Measurements from ENCODE around the gene TMEM233.

TMEM233 gene

GRCh38 chr12:119683413-119683812 is 89.8 kb downstream of the TMEM233 start:
- FAIRE-seq: no peak

GRCh38 chr12:119683816-119684215 is 90.2 kb downstream of the TMEM233 start:
- no peak for FAIRE-seq

GRCh38 chr12:119684711-119685369 is 91.3 kb downstream of the TMEM233 start:
- no peak for FAIRE-seq

- no peak for FAIRE-seq
These were observed 91.8 kb downstream of the TMEM233 start for GRCh38 chr12:119685375-119685774.

GRCh38 chr12:119686355-119686754 is 92.8 kb downstream of the TMEM233 start:
- FAIRE-seq: no peak

- no peak for FAIRE-seq
These were observed 93.2 kb downstream of the TMEM233 start for GRCh38 chr12:119686776-119687175.

GRCh38 chr12:119687406-119687805 is 93.8 kb downstream of the TMEM233 start:
- FAIRE-seq: no peak

- FAIRE-seq: no peak
These were observed 94.3 kb downstream of the TMEM233 start for GRCh38 chr12:119687879-119688278.

- no peak for FAIRE-seq
These were observed 96.4 kb downstream of the TMEM233 start for GRCh38 chr12:119689935-119690500.

- FAIRE-seq: no peak
These were observed 97.7 kb downstream of the TMEM233 start for GRCh38 chr12:119691202-119691810.

GRCh38 chr12:119692410-119692809 is 98.8 kb downstream of the TMEM233 start:
- FAIRE-seq: no peak
